ENCODE results near the gene LDB2. TPM values are rescaled to one million over a fixed set of nuclear protein-coding genes. Genes with fewer than 3 reads are reported as not detected.

Gene LDB2
- total and polyA plus RNA-seq, 2 of the 8 experiments (the other 6 are each of a cell fraction or from before 2014, with no cell fraction given): 57.0 to 140 TPM

GRCh38 chr4:16472537-16472936, 425.9 kb downstream of the LDB2 start:
- no peak overlapping the region for H2BK5ac ChIP-seq (ENCODE audit: low read depth, low read length)
- no peaks in the 10 kb centered on the region for H3K23me2 ChIP-seq (ENCODE audit: low read depth, low read length)
- DNase-seq (ENCODE audit: low read depth in 1 of 2, low spot score in 2 of 2): no peak
- no peak overlapping the region for H3K27ac ChIP-seq (ENCODE audit: low read depth, low read length)
- no peak overlapping the region for H2AFZ ChIP-seq (ENCODE audit: low read length)
- H3K27me3 ChIP-seq (replicated peaks in 1 of 4; ENCODE audit: control insufficient read depth in 3 of 4, extremely low read depth in 1 of 4, insufficient read depth in 3 of 4, low read length in 3 of 4): no peaks in the 10 kb centered on the region
- H2AK5ac ChIP-seq (ENCODE audit: low read depth, low read length): no peak overlapping the region
- no peak overlapping the region for H3K4me2 ChIP-seq (ENCODE audit: insufficient read depth in 1 of 2, low read depth in 2 of 2, low read length in 2 of 2)
- ChIA-PET CTCF (ENCODE audit: partially characterized antibody) (interaction anchor here (1.0 kb wide), 1 partner anchor 876 kb away, joined by 3 read pairs; no protein-coding TSS in a partner anchor), POLR2A (ENCODE audit: partially characterized antibody) (no interaction called here)
- no peak overlapping the region for H3K14ac ChIP-seq (ENCODE audit: insufficient read length)
- H3K9me3 ChIP-seq (ENCODE audit: insufficient read depth in 2 of 2, low read depth in 1 of 2, low read length in 1 of 2): peaks cover under 1 to 6% of the 10 kb centered on the region in 2 experiments; a peak in 2 of 4 replicates
- WGBS, 2 experiments (ENCODE audit: extremely low coverage in 1 of 2, insufficient coverage in 1 of 2, insufficient read length in 1 of 2, insufficient replicate concordance in 2 of 2, low coverage in 1 of 2, low lambda C conversion rate in 2 of 2, missing lambda C conversion rate in 1 of 2): 77% methylated on average over 1 of the region's 1 CpG; no CpG with 5 or more reads in 1 of the 2 experiments
- no peak overlapping the region for H3K4me3 ChIP-seq (ENCODE audit: extremely low read depth in 1 of 4, insufficient read depth in 2 of 4, low read depth in 3 of 4, low read length in 4 of 4)
- H4K5ac ChIP-seq (ENCODE audit: insufficient read length, low read depth, low read length): no peak overlapping the region
- no peaks in the 10 kb centered on the region for H3K4me1 ChIP-seq (replicated peaks in 1 of 4; ENCODE audit: control insufficient read depth in 3 of 4, insufficient read depth in 4 of 4, low read length in 3 of 4)
- H3K36me3 ChIP-seq (ENCODE audit: control insufficient read depth in 2 of 4, insufficient read depth in 4 of 4, low read length in 3 of 4): no peaks in the 10 kb centered on the region
- H3K4ac ChIP-seq (replicated peaks; ENCODE audit: insufficient read length, low read depth, low read length): no peak overlapping the region
- H3K18ac ChIP-seq (ENCODE audit: extremely low read depth, low read length): no peak overlapping the region
- no peak overlapping the region for H3K9ac ChIP-seq (replicated peaks in 1 of 4; ENCODE audit: extremely low read depth in 1 of 4, low read depth in 3 of 4, low read length in 3 of 4)
- no peak overlapping the region for H3K23ac ChIP-seq (ENCODE audit: insufficient read length)
- no peak overlapping the region for H4K91ac ChIP-seq (replicated peaks; ENCODE audit: insufficient read length, low read length)
- no peak for FAIRE-seq
- H2BK15ac ChIP-seq (ENCODE audit: low read length): no peak overlapping the region
- H3K56ac ChIP-seq (replicated peaks; ENCODE audit: insufficient read length, low read depth, low read length): no peak overlapping the region
- H4K8ac ChIP-seq (ENCODE audit: extremely low read depth, insufficient read depth, low read length): no peak overlapping the region
- no peak for TF ChIP-seq SP1 (IDR thresholded peaks at IDR 0.05; ENCODE audit: low read depth, low read length)
- no peak for TF ChIP-seq TAF1 (IDR thresholded peaks at IDR 0.05; ENCODE audit: low read depth, low read length)
- no peak for TF ChIP-seq HDAC6 (IDR thresholded peaks at IDR 0.05; ENCODE audit: low read depth, low read length)
- no peak for TF ChIP-seq RFX5 (IDR thresholded peaks at IDR 0.05; ENCODE audit: borderline replicate concordance, low read depth, low read length)
- TF ChIP-seq EP300 (IDR thresholded peaks at IDR 0.05; ENCODE audit: borderline replicate concordance in 1 of 2, low read depth in 2 of 2, low read length in 2 of 2): no peak
- TF ChIP-seq TCF12 (IDR thresholded peaks at IDR 0.05; ENCODE audit: low read depth, low read length): no peak
- TF ChIP-seq HDAC2 (IDR thresholded peaks at IDR 0.05; ENCODE audit: borderline replicate concordance in 1 of 2, low read depth in 2 of 2, low read length in 2 of 2): no peak
- no peak for TF ChIP-seq EZH2 (IDR thresholded peaks at IDR 0.05; ENCODE audit: low read depth, low read length, severe bottlenecking)
- TF ChIP-seq EGR1 (IDR thresholded peaks at IDR 0.05; ENCODE audit: borderline replicate concordance, low read depth, low read length): no peak
- TF ChIP-seq, protein P1, sequence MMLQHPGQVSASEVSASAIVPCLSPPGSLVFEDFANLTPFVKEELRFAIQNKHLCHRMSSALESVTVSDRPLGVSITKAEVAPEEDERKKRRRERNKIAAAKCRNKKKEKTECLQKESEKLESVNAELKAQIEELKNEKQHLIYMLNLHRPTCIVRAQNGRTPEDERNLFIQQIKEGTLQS (IDR thresholded peaks at IDR 0.05; ENCODE audit: insufficient read depth, low read depth, low read length): no peak
- H4K20me1 ChIP-seq (replicated peaks in 1 of 2; ENCODE audit: control insufficient read depth in 1 of 2, insufficient read depth in 2 of 2, low read length in 2 of 2): no peaks in the 10 kb centered on the region
- no peaks in the 10 kb centered on the region for H3K79me2 ChIP-seq (ENCODE audit: control insufficient read depth in 1 of 2, insufficient read depth in 2 of 2, low read length in 2 of 2)
- H3K79me1 ChIP-seq (ENCODE audit: low read depth, low read length): no peaks in the 10 kb centered on the region
- H2BK120ac ChIP-seq (replicated peaks; ENCODE audit: low read depth, low read length): no peak overlapping the region
- H2BK12ac ChIP-seq (ENCODE audit: low read depth, low read length): no peak overlapping the region
- H2BK20ac ChIP-seq (ENCODE audit: low read length): no peak overlapping the region

All from H1 (cell line).